SK-N-SH (cell line): ENCODE data around the gene SYT15B.
"Not testable (repeated sequence)": the region's sequence is repeated elsewhere in the genome, so short reads cannot be mapped to it uniquely, and the experiment has no call there.

Experiments
- CHD2 ChIP-seq: fragments of 150-350 bp; IDR thresholded peaks from 2 replicates; pipeline ENCODE4 v1.6.1; 2018; ENCODE audit warnings: low read length; ENCODE audit not compliant: partially characterized antibody
- ELF1 ChIP-seq: IDR thresholded peaks from 2 replicates; pipeline ENCODE4 v1.4.0; 2012
- GABPA ChIP-seq: IDR thresholded peaks from 2 replicates; pipeline ENCODE4 v1.4.0; 2012; ENCODE audit warnings: low read depth, mild to moderate bottlenecking
- TEAD4 ChIP-seq: IDR thresholded peaks from 2 replicates; pipeline ENCODE4 v1.4.0; 2012; ENCODE audit warnings: mild to moderate bottlenecking, borderline replicate concordance; ENCODE audit not compliant: insufficient read depth

DNA sequence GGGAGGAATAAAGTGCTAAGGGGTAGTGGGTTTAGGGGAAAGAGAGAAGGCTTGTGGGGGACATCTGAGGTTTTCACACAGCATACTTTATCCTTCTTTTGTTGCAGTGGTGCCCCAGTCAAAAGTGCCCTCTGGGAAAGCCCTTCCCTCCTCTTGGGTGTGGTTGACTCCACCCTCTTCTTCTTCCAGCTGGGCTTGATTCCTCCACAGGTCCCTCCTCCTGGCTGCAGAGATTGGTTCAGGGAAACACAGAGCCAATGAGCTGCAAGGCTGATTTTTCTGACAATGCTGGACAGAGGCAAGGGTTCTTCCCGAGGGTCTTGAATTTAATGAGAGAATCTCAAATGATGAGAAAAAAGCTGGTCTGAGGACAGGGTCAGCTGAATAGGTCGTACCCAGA, 7.4 kb upstream of the SYT15B start:
- not testable (repeated sequence) for TF ChIP-seq TEAD4, CHD2, ELF1, GABPA
